Activated CD4-positive, alpha-beta T cell treated with anti-CD3 and anti-CD28 coated beads, Interleukin-2, Interleukin-4, amounts not matched to agents 100 ng/mL and 50 ng/mL, durations not matched to agents 16 hours and 8 hours (primary cell): ENCODE measurements around the gene PIGW.
"Not testable (repeated sequence)": the region's sequence is repeated elsewhere in the genome, so short reads cannot be mapped to it uniquely, and the experiment has no call there.

Experiments used
- DNase-seq: peaks from one replicate; pipeline ENCODE4 v3.0.0-alpha.2; 2020; ENCODE audit warnings: low spot score

The PIGW gene

DNA sequence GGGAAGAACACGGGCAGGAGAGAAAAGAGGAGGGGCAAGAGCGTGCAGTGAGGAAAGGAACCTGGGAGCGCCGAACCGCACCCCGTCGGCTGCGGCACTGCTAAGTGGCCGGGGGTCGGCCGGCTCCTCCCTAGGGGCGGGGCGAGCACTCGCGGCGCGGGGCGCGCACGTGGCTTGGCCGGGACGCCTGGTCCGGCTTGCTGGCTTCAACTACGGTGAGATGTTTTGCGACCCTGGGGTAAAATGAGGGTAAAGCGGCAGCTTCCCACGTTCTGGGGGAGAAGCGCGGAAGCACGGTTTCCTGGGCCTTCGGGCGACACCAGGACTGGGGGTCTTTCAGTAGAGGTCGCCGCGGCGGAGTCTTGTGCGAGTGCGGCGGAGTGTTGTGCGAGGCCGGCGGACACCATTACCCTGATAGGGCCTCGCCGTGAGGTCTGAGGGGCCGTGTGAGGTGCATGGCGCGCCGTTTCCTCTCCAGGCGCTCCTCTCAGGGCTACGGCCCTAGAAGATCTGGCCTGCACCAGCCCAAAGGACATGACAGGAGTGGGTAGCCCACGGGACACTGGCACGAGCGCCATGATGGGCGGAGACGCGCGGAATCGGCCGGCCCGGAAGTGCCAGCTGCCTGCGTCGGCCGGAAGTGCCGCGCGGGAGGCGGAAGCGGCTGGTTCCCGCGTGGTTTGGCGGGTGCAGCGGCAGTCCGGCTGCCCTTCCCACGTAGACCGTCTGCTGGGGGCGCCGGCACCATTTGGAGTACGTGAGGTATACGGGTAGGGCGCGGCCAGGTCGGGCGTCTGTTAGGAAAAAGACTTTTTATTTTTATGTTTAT lies at the start of gene PIGW, which contains the start of gene MYO19:
TSS of gene PIGW (plus strand) at position 148 of the 829 bp plus-strand sequence. CDS start 2,115 bp downstream, outside the sequence.
TSS of gene MYO19 (minus strand) at position 29 of the 829 bp plus-strand sequence. CDS start 2,330 bp downstream, outside the sequence.
- DNase-seq: peak; percentile 92

- no peak for DNase-seq
Measured at GRCh38 chr17:36485027-36485426, 49.8 kb upstream of the PIGW start.

DNA sequence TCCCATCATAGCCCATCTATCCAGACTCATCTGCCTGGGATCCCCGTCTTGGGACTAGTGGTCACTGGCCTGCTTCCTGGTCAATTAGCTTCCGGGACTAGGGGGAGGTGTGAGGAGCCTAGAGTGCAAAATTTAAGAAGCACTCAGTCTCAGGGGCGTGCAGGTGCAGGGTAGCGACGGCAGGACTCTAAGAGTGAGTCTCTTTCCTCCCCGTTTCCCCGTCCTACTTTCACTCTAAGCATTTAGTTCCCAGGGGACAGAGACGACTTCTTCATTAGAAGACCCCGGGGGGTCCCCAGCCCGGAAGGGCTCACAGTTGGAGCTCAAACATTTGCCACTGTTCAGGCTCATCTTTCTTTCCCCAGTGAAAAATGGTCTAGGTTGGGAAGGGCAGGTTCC lies 49.0 kb upstream of the PIGW start:
- no peak for DNase-seq

DNA sequence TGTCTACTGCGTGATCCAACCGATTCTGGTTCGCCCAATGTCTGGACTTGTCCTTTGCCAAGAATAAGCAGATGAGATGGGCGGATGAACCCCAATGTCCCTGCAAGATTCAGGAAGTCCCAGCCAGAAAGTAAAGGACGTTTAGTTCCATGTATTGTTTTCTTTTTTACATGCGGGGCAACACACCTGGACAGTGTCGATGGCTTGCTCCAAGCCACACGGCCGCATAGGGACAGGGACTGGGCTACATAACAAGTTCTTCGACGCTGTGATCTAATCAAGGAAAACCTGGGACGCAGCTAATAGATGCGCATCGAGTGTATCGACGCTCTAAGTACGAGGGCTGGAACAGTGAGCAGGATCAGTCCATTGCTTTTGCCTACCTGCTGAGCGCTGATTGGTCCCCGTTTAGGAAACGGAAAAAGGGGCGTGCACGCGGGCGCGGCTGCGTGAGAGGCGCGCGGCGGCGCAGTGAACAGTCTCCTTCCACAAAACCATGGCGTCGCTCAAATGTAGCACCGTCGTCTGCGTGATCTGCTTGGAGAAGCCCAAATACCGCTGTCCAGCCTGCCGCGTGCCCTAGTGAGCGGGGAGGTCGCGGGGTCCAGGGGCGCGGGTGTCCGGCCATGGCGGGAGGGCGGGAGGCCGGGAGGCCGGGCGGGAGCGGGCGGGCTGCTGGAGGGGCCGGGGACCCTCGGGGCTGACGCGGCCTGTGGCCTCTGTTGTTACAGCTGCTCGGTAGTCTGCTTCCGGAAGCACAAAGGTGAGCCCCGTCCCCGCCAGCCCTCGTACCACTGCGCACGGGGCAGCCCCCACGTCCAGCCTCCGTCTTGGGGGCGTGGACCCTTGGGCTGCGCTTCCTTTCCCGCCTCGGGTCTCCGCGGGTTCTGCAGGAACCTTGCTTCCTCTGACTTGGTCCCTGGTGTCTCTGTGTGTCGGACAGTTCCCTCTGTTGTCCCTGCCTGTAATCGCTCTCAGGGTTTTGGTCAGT lies 48.3 kb upstream of the PIGW start, which contains the start of gene ZNHIT3:
TSS of gene ZNHIT3 (plus strand) at position 478 of the 991 bp plus-strand sequence. CDS start at position 497, 19 bp downstream.
- DNase-seq: peak; percentile 93

- no peak for DNase-seq
Measured at GRCh38 chr17:36493956-36494355, 40.8 kb upstream of the PIGW start.

DNA sequence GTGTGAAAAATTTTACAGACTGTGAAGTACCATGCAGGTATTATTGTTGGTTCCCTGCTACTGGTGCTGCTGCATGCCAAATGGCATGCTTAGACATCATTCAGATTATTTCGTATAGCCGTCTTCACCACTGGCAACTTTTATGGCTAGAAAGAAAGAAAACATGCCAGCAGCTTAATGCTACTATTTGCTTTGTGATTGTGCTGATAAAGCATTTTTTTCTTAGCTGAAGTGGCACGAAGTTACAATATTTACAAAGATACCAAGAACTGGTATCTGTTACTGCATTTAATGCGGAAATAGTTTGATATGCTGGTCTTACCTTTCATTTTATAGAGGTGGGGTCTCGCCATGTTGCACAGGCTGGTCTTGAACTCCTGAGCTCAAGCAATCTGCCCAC lies 40.1 kb upstream of the PIGW start:
- DNase-seq: no peak

GRCh38 chr17:36495076-36495578 lies 39.7 kb upstream of the PIGW start:
- DNase-seq: no peak

DNA sequence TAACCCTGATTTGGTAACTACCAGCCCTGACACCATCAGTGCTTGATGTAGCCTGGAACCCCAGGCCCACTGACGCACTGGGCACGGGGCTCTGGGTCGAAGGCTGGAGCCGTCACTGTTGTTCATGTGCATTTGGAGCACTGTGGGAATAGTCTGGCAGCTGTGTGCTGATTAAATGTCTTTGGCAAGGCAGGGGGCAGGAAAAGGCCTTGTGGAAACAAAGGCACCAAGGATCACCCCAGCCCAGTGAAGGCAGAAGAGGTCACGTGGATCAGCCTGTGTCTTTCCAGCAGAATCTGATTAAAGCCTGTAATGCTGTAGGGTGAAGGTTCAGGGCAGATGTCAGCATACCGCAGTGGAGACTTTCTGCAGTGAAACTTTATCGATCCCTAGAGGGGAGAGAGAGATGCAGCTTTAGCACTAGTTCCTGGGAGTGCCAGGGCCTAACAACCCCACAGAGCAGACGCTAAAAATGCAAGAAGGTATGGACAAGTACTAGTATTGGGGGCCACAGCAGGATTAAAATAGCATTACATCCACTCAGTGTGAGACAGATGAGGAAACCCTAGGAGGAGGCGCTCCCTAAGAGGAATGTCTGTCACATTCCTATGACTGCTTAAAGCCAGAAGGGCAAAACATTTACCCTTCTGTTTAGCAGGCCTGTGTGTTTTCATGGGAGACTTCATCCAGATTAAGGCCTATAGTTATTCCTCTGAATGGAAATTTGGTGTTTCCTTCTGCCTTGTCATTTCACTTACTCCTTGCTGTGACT lies 38.6 kb upstream of the PIGW start:
- no peak for DNase-seq

GRCh38 chr17:36498155-36498554 lies 36.6 kb upstream of the PIGW start:
- DNase-seq: no peak

DNA sequence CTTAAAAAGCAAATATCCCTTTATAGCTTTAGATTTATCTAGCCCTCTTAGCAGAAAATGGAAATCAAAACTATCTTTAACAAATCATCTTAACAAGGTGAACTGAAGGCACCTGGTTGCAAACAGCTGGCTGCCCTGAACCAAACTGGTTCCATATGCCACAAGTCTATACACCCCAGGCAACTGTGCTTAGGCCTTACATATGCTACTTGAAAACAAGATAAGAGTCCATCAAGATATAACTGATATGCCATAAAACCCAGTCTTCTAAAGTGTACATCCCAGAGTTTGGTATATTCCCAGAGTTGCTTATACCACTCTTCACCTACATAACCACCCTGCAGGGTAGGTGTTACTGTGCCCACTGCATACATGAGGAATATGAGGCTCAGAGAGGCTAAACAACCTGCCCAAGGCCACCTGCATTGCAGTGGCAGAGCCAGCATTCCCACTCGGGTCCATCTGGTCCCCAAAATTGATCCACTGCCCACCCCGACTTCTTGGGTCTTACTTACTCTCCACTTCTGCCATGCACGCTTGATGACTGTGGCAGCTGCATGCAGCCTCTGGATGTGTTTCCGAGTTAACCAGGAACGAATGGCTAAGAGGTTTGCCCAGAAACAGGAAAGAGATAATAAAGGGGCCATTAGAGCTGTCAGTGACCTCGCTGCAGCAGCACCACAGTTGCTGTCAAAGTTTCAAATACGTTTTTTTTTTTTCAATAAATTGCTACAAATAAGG lies 36.1 kb upstream of the PIGW start:
- no peak for DNase-seq

- DNase-seq: no peak
Measured at GRCh38 chr17:36500745-36501225, 34.0 kb upstream of the PIGW start.

DNA sequence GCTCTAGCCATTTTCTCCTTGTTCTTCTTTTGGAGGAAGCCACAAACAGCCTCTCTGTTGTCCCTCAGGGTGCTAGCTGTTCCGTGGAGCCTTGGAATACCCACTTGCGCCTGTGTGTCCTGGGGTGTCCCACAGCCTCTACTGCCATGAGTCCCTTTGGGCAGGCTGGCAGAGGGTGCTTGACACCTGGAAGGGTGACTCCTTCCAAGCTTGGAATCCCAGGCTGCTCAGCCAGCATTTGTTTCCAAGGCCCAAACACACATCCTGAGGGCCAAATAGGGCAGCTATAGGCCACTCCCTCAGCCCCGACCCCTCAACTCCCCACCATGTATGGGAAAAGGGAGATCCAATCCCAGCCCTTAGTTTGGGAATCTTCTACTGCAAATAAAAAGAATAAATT lies 33.4 kb upstream of the PIGW start:
- no peak for DNase-seq

DNA sequence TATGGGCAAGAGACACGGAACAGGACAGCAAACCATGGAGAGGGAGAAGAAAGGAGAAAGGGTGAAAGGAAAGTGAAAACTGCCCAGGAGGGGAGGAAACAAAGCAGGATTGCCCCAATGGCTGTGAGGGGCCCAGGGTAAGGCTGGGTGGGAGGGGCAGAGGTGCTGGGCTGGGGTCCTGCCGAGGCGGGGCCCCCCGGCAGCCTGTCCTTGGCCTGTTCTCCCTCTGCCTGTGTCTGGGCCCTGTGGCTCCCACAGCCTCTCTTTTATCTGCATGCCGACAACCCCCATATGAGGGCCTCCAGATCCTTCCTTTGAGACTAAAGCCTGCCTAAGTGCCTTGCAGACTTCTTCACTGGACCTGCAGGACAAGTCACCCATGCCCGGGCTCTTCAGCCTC lies 32.8 kb upstream of the PIGW start:
- DNase-seq: no peak

- DNase-seq: no peak
Measured at GRCh38 chr17:36503456-36504155, 31.2 kb upstream of the PIGW start.

- no peak for DNase-seq
Measured at GRCh38 chr17:36504156-36504545, 30.6 kb upstream of the PIGW start.

GRCh38 chr17:36505171-36505570 lies 29.6 kb upstream of the PIGW start:
- DNase-seq: no peak

- DNase-seq: no peak
Measured at GRCh38 chr17:36506249-36506826, 28.4 kb upstream of the PIGW start.

GRCh38 chr17:36506831-36507230 lies 28.0 kb upstream of the PIGW start:
- DNase-seq: no peak

DNA sequence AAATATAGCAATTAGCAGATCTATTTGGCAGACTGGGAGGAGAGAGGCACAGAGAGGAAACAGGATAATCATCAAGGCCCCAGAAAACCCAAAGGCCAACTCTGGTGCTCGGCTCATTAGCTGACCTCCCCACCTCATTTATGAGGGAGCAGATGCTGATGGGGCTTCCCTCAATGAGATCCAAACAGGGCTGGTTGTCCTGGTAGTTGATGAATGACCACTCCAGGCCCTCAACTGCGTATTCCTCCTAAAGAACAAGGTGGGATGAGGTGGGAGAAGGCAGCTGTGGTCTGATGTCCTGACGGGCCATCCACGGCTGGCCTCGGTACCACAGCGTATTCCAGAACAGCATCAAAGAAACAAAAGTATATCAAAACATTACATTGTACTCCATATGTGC lies 27.5 kb upstream of the PIGW start:
- no peak for DNase-seq

- DNase-seq: not testable (repeated sequence)
Measured at GRCh38 chr17:36508439-36508838, 26.3 kb upstream of the PIGW start.
